ENCODE results near the gene SMIM11.
"Not testable (repeated sequence)": the region's sequence is repeated elsewhere in the genome, so short reads cannot be mapped to it uniquely, and the experiment has no call there.

SMIM11 gene

DNA sequence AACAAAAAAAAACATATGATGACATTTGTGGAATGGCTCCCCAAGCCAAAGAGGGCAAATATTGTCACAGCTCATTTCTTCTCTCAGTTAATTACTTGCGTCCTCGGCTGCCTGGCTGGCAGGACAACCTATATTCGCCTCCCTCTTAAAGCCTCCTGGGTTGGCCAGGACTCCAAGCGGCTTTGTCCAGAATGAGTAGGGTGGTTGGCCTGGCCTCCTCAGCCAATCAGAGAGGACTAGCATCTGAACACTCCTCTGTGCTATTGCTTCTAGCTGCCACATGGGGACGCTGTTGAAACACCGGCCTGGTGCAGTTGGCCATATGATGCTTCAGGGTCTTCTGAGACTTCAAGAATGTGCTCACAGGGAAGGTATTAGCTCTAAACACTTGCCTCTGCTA, 53.1 kb downstream of the SMIM11 start:
- DNase-seq: not testable (repeated sequence)

DNA sequence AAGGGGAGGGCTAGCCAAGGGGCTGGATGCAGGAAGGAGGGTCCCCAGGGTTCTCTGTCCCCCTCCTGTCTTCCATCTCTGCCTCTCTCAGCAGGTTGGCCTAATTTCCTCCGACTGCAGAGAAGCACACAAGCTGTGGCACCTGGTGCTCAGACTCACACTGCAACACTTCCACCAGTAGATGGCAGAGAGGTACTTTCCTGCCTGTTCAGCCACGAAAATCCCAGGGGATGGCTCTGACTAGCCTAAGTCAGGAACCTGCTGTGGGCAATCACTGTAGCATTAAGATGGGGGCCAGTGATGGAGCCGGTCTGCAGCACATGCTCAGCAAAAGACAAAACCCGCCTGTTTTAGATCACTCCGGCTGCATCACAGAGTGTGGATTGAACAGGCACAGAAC, 54.4 kb downstream of the SMIM11 start:
- not testable (repeated sequence) for DNase-seq
